ENCODE results near the gene ING5. TPM values are rescaled to one million over a fixed set of nuclear protein-coding genes. Genes with fewer than 3 reads are reported as not detected.

The ING5 gene
- 20.4 to 24.2 TPM (median 23.6 TPM) in 5 replicates for total RNA-seq (2022; extraction: Qiagen RNA extraction; ENCODE audit: low read depth)

DNA sequence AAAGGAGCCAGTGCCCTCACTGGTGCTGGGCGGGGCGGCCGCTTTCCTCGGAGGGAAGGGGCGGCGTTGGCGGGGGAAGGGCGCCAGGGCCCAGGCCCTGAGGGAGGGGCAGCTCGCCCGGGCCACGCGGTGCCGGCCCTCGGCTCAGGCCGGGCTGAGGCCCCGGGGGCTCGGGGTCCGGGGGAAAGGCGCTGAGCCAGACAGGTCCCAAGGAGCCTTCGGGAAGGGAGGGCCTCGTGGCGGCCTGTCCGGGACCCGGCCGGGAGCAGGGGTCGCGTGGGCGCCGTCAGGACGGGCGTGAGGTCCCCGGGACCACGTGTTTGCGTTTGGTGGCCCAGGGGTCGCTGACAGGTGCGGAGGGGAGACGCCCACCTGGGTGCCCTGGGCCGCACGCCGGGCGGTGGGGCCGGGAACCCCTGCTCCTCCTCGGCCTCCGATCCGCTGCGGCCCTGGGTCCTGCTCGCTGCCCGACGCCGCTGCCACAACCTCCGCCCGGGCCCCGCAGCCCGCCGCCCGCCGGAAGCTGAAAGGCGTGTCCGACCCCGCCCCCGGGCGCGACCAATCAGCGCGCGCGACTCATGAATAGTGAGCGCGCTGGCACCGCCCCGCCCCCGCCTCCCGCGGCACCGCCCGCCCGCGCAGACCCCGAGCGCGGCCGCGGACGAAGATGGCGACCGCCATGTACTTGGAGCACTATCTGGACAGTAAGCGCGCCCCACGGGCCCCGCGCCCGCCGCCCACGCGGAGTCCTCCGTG is at the start of gene ING5:
Gene ING5, plus strand, starts transcription at position 641 of the 756 bp plus-strand sequence. Its CDS starts 27 bp downstream, at position 668.

DNA sequence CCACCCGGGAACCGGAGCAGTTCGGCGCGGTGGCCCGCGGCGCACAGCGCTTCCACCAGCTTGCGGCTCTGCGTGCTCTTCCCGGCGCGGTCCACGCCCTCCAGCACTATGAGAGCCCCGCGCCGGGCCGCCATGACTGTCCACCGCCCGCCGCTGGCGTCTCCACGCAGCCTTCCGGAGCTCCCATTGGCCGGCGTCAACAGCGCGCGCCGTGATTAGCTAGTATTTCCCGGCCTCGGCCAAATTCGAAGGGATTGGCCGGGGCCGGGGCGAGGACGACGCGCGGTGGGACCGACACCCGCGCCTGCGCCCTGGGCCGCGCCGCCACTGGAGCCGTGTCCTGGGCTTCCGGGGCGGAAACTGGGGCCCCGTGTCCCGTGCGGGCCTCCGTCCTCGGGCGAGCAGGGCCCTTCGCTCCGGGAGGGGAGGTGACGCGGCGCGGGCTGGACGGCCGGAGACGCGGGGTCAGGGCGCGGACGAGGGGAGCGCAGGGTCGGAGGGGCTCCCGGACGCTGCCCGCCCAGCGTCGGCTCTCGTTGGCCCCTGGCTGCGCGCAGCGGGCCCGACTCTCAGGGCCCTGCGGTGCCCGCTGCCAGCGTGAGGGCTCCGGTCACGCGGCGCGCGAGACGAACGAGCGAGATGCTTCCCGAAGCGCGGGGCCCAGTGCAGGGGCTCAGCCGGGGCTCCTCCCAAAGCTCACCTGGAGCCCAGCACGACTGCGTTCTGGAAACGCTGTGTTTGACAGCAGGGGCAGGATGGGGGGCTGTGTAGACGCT is 15.0 kb upstream of the ING5 start, which contains the start of gene DTYMK:
Gene DTYMK, minus strand, starts transcription at position 166 of the 776 bp plus-strand sequence. Its CDS starts 32 bp downstream, at position 134.

GRCh38 chr2:241734467-241735208 is 32.8 kb downstream of the ING5 start, which contains the start of gene D2HGDH:
Gene D2HGDH, plus strand, starts transcription at chr2:241734630. Its CDS starts 595 bp downstream, at chr2:241735225.

GRCh38 chr2:241776336-241777169 is 74.7 kb downstream of the ING5 start, which contains the start of gene GAL3ST2:
Gene GAL3ST2, plus strand, starts transcription at chr2:241776822. Its CDS starts 134 bp downstream, at chr2:241776956.

Other genes with a start within 250 kb of the ING5 start
- 92.2 to 114 TPM (median 107 TPM) in 5 replicates for gene STK25, start 193.5 kb upstream of the ING5 start, total RNA-seq (2022; extraction: Qiagen RNA extraction; ENCODE audit: low read depth)
- gene BOK, start 143.3 kb upstream of the ING5 start, total RNA-seq (2022; extraction: Qiagen RNA extraction; ENCODE audit: low read depth): 22.0 to 37.5 TPM (median 29.3 TPM) in 5 replicates
- gene THAP4, start 64.9 kb upstream of the ING5 start, total RNA-seq (2022; extraction: Qiagen RNA extraction; ENCODE audit: low read depth): 61.7 to 88.3 TPM (median 82.6 TPM) in 5 replicates
- 51.3 to 73.6 TPM (median 53.1 TPM) in 5 replicates for gene ATG4B, start 64.3 kb upstream of the ING5 start, total RNA-seq (2022; extraction: Qiagen RNA extraction; ENCODE audit: low read depth)
- 115 to 148 TPM (median 137 TPM) in 5 replicates for gene DTYMK, start 15.2 kb upstream of the ING5 start, total RNA-seq (2022; extraction: Qiagen RNA extraction; ENCODE audit: low read depth)
- 7.0 to 11.0 TPM (median 9.1 TPM) in 5 replicates for gene D2HGDH, start 32.6 kb downstream of the ING5 start, total RNA-seq (2022; extraction: Qiagen RNA extraction; ENCODE audit: low read depth)
- gene GAL3ST2, start 74.8 kb downstream of the ING5 start, total RNA-seq (2022; extraction: Qiagen RNA extraction; ENCODE audit: low read depth): 0.10 to 0.36 TPM (median 0.23 TPM) in 4 of 5 replicates, not detected in the other
- gene NEU4, start 107.2 kb downstream of the ING5 start, total RNA-seq (2022; extraction: Qiagen RNA extraction; ENCODE audit: low read depth): 0.13 to 0.34 TPM (median 0.18 TPM) in 4 of 5 replicates, not detected in the other
- gene PDCD1, start 156.9 kb downstream of the ING5 start, total RNA-seq (2022; extraction: Qiagen RNA extraction; ENCODE audit: low read depth): not detected in 5 replicates
- not detected in 5 replicates for gene RTP5, start 167.7 kb downstream of the ING5 start, total RNA-seq (2022; extraction: Qiagen RNA extraction; ENCODE audit: low read depth)